KMS-11 (cell line): Measurements from ENCODE around the gene PPM1A.

ENCODE experiments used
- H2AFZ ChIP-seq: fragments of 200-600 bp; sonication (generic); 2 replicates; pipeline ENCODE4 v1.6.1; 2016; ENCODE audit warnings: antibody characterized with exemption, mixed run types, low read depth
- H3K27ac ChIP-seq: fragments of 200-600 bp; sonication (generic); 2 replicates; pipeline ENCODE4 v1.6.1; 2016; ENCODE audit warnings: mild to moderate bottlenecking, mixed run types
- H3K27me3 ChIP-seq: fragments of 200-600 bp; sonication (generic); 2 replicates; pipeline ENCODE4 v1.6.1; 2017; ENCODE audit warnings: mild to moderate bottlenecking, low read depth, mixed run types, moderate library complexity; ENCODE audit not compliant: insufficient read depth
- H3K36me3 ChIP-seq: fragments of 200-600 bp; sonication (generic); 2 replicates; pipeline ENCODE4 v1.6.1; 2017; ENCODE audit warnings: mild to moderate bottlenecking, mixed run types; ENCODE audit not compliant: insufficient read depth
- H3K4me1 ChIP-seq: fragments of 200-600 bp; sonication (generic); 2 replicates; pipeline ENCODE4 v1.6.1; 2016; ENCODE audit warnings: mild to moderate bottlenecking, low read depth, mixed run types; ENCODE audit not compliant: poor library complexity, severe bottlenecking
- H3K4me2 ChIP-seq: fragments of 200-600 bp; sonication (generic); 2 replicates; pipeline ENCODE4 v1.7.0; 2016; ENCODE audit warnings: mild to moderate bottlenecking, mixed run types
- H3K4me3 ChIP-seq: fragments of 200-600 bp; sonication (generic); IDR thresholded peaks from 2 replicates; pipeline ENCODE4 v1.6.1; 2017; ENCODE audit warnings: low read depth, low read length, mixed read lengths; ENCODE audit not compliant: insufficient read depth
- H3K79me2 ChIP-seq: fragments of 200-600 bp; sonication (generic); 2 replicates; pipeline ENCODE4 v1.6.1; 2016; ENCODE audit warnings: low read depth, mixed run types; ENCODE audit not compliant: insufficient read depth
- H3K9ac ChIP-seq: fragments of 200-600 bp; sonication (generic); 2 replicates; pipeline ENCODE4 v1.6.1; 2016; ENCODE audit warnings: mild to moderate bottlenecking, mixed run types
- H4K20me1 ChIP-seq: fragments of 200-600 bp; sonication (generic); 2 replicates; pipeline ENCODE4 v1.6.1; 2016; ENCODE audit warnings: mild to moderate bottlenecking, mixed run types; ENCODE audit not compliant: insufficient read depth
- CTCF ChIP-seq: fragments of 200-600 bp; sonication (generic); conservative IDR thresholded peaks from 2 replicates; pipeline ENCODE4 v1.6.1; 2017; ENCODE audit warnings: low read depth, mild to moderate bottlenecking, antibody characterized with exemption, low read length, moderate library complexity, mixed read lengths

The PPM1A gene

GRCh38 chr14:60323199-60323896 lies 74.3 kb downstream of the PPM1A start:
- Histone ChIP-seq H3K36me3 (no peaks in the 10 kb centered on the region), H3K27me3 (no peaks in the 10 kb centered on the region), H3K4me1 (no peaks in the 10 kb centered on the region), H3K4me2 (no peak overlapping the region), H3K4me3 (no peak overlapping the region), H3K79me2 (no peaks in the 10 kb centered on the region), H3K27ac (no peak overlapping the region), H2AFZ (no peak overlapping the region), H4K20me1 (no peaks in the 10 kb centered on the region), H3K9ac (no peak overlapping the region)
- TF ChIP-seq CTCF: no peak

GRCh38 chr14:60324837-60325236 lies 75.8 kb downstream of the PPM1A start:
- H2AFZ ChIP-seq: no peak overlapping the region
- H3K27me3 ChIP-seq: no peaks in the 10 kb centered on the region
- H3K36me3 ChIP-seq: no peaks in the 10 kb centered on the region
- H3K4me2 ChIP-seq: no peak overlapping the region
- H3K4me3 ChIP-seq: no peak overlapping the region
- H3K4me1 ChIP-seq: no peaks in the 10 kb centered on the region
- H3K9ac ChIP-seq: no peak overlapping the region
- H3K79me2 ChIP-seq: no peaks in the 10 kb centered on the region
- no peak for TF ChIP-seq CTCF
- H3K27ac ChIP-seq: no peak overlapping the region
- H4K20me1 ChIP-seq: no peaks in the 10 kb centered on the region

GRCh38 chr14:60326274-60326673 lies 77.3 kb downstream of the PPM1A start:
- no peak overlapping the region for H2AFZ ChIP-seq
- H4K20me1 ChIP-seq: no peaks in the 10 kb centered on the region
- no peak for TF ChIP-seq CTCF
- no peaks in the 10 kb centered on the region for H3K27me3 ChIP-seq
- H3K4me2 ChIP-seq: no peak overlapping the region
- no peak overlapping the region for H3K4me3 ChIP-seq
- H3K79me2 ChIP-seq: no peaks in the 10 kb centered on the region
- peaks cover 5% of the 10 kb centered on the region for H3K4me1 ChIP-seq
- H3K27ac ChIP-seq: no peak overlapping the region
- H3K9ac ChIP-seq: no peak overlapping the region
- H3K36me3 ChIP-seq: no peaks in the 10 kb centered on the region

- H3K4me1 ChIP-seq: peaks cover 9% of the 10 kb centered on the region
- no peaks in the 10 kb centered on the region for H3K27me3 ChIP-seq
- H3K79me2 ChIP-seq: no peaks in the 10 kb centered on the region
- no peak overlapping the region for H3K4me3 ChIP-seq
- peak overlapping the region; percentile 88 for H3K9ac ChIP-seq
- peak overlapping the region; percentile 60 for H3K4me2 ChIP-seq
- no peaks in the 10 kb centered on the region for H4K20me1 ChIP-seq
- no peaks in the 10 kb centered on the region for H3K36me3 ChIP-seq
- TF ChIP-seq CTCF: no peak; the same call in 1 of the 2 replicates
- H2AFZ ChIP-seq: peak overlapping the region; percentile 89
- H3K27ac ChIP-seq: peak overlapping the region; percentile 60
Observed at GRCh38 chr14:60327447-60328331, 78.7 kb downstream of the PPM1A start.
